GM06990 (cell line): ENCODE results near the gene TNFRSF12A.

Experiments
- DNase-seq: peaks from one replicate; pipeline ENCODE4 v3.0.0-alpha.2; 2011; ENCODE audit not compliant: insufficient read length; ENCODE audit errors: extremely low read depth
- H3K27me3 ChIP-seq: replicated peaks from 2 replicates; pipeline ENCODE4 v1.6.0; 2011; ENCODE audit warnings: low read length; ENCODE audit not compliant: control insufficient read depth, insufficient read depth
- H3K36me3 ChIP-seq: 2 replicates; pipeline ENCODE4 v1.5.1; 2011; ENCODE audit warnings: low read length; ENCODE audit not compliant: control insufficient read depth, insufficient read depth
- H3K4me3 ChIP-seq: replicated peaks from 2 replicates; pipeline ENCODE4 v1.5.1; 2011; ENCODE audit warnings: low read depth, mild to moderate bottlenecking, control low read depth, low read length
- TF ChIP-seq, protein P1 (sequence below): IDR thresholded peaks from 2 replicates; pipeline ENCODE4 v1.5.1; 2011; ENCODE audit warnings: low read length, control low read depth, mild to moderate bottlenecking, inconsistent platforms; ENCODE audit not compliant: insufficient read depth, poor library complexity, severe bottlenecking

TNFRSF12A gene

GRCh38 chr16:3004781-3005284 is 15.3 kb upstream of the TNFRSF12A start:
- H3K36me3 ChIP-seq, result no peaks in the 10 kb centered on the region
- peak overlapping the region; percentile 40 for H3K4me3 ChIP-seq
- no peak for DNase-seq
- TF ChIP-seq, protein P1, sequence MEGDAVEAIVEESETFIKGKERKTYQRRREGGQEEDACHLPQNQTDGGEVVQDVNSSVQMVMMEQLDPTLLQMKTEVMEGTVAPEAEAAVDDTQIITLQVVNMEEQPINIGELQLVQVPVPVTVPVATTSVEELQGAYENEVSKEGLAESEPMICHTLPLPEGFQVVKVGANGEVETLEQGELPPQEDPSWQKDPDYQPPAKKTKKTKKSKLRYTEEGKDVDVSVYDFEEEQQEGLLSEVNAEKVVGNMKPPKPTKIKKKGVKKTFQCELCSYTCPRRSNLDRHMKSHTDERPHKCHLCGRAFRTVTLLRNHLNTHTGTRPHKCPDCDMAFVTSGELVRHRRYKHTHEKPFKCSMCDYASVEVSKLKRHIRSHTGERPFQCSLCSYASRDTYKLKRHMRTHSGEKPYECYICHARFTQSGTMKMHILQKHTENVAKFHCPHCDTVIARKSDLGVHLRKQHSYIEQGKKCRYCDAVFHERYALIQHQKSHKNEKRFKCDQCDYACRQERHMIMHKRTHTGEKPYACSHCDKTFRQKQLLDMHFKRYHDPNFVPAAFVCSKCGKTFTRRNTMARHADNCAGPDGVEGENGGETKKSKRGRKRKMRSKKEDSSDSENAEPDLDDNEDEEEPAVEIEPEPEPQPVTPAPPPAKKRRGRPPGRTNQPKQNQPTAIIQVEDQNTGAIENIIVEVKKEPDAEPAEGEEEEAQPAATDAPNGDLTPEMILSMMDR, result no peak
- no peaks in the 10 kb centered on the region; the same call in 1 of the 2 replicates for H3K27me3 ChIP-seq

DNA sequence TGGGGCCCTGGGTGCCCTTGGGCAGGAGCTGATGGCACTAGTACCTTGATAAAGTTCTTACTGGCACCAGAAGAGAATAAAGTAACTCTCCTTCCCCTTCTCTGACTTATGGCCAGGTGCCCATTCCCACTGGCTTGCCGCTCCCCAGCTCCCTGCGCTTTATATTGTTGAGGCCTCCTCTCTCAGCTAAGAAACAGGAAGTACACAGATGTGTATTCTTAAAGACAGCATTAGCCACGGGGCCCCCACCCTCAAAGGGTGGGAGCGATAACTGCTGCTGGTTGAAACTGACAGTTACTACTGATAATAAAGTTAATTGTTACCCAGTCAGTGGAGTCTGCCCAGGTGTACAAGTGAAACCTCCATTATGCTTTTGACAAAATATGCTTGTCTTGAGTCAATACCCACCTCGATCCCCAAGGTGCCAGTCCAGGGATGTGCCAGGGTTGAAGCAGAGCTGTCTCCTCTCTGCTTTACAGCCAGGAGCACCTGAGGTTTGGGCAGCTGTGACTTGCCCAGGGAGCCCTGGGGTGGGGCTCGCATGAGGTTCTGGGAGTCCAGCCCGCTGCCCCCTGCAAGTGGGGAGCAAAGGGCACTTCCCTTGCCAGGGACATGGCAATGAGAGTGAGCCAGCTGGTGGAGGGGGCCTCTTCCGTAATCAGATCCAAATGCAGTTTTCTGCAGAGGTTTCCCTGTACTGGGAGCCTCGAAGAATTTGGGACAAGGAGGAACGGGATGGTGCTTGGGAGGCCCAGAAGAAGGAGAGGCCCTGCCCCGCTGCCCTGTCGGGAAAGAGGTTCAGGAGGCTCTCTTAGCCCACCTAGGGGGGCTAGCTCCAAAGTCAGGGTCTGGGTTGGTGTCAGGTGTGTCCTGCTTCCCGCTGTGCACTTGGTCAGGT is 12.9 kb upstream of the TNFRSF12A start:
- H3K27me3 ChIP-seq, result no peaks in the 10 kb centered on the region; the same call in none of the 2 replicates
- TF ChIP-seq, protein P1, result no peak
- no peaks in the 10 kb centered on the region for H3K36me3 ChIP-seq
- no peak overlapping the region for H3K4me3 ChIP-seq
- no peak for DNase-seq

- H3K4me3 ChIP-seq, result no peak overlapping the region
- DNase-seq, result no peak
- no peaks in the 10 kb centered on the region; the same call in none of the 2 replicates for H3K27me3 ChIP-seq
- TF ChIP-seq, protein P1, result no peak
- no peaks in the 10 kb centered on the region for H3K36me3 ChIP-seq
Observed at GRCh38 chr16:3007957-3008689, 12.0 kb upstream of the TNFRSF12A start.

- Histone ChIP-seq H3K27me3 (no peaks in the 10 kb centered on the region; the same call in none of the 2 replicates), H3K4me3 (no peak overlapping the region), H3K36me3 (no peaks in the 10 kb centered on the region)
- TF ChIP-seq, protein P1, result no peak
- DNase-seq, result no peak
Observed at GRCh38 chr16:3008690-3009037, 11.5 kb upstream of the TNFRSF12A start.

- DNase-seq, result no peak
- Histone ChIP-seq H3K27me3 (no peaks in the 10 kb centered on the region; the same call in none of the 2 replicates), H3K4me3 (no peak overlapping the region), H3K36me3 (no peaks in the 10 kb centered on the region)
- TF ChIP-seq, protein P1, result no peak
Observed at GRCh38 chr16:3009568-3010390, 10.4 kb upstream of the TNFRSF12A start.
